HL-60 (cell line): Measurements from ENCODE around the gene TRAF5.

Source experiments
- REST ChIP-seq: IDR thresholded peaks from 2 replicates; pipeline ENCODE4 v1.6.1; 2012; ENCODE audit warnings: low read depth; ENCODE audit not compliant: insufficient replicate concordance
- TF ChIP-seq, protein P1 (sequence below): IDR thresholded peaks from one replicate; pipeline ENCODE4 v1.5.1; 2011; ENCODE audit warnings: low read length, control low read depth, inconsistent platforms; ENCODE audit not compliant: insufficient read depth

DNA sequence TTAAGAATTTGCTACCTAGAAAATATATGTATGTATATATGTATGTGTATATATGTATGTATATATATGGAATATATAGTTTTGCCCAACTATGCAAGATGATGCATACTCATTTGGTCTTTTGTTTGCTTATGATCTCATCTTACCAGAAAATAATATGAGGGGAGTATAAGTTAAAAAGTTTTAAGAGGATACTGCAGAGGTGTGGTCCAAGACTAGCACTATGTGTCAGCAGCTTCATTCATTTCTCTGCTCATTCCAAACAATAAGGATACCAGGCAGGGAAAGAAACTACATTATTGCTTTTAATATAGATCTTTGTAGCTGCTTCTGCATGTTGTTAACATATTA, 44.6 kb upstream of the TRAF5 start:
- TF ChIP-seq, protein P1, sequence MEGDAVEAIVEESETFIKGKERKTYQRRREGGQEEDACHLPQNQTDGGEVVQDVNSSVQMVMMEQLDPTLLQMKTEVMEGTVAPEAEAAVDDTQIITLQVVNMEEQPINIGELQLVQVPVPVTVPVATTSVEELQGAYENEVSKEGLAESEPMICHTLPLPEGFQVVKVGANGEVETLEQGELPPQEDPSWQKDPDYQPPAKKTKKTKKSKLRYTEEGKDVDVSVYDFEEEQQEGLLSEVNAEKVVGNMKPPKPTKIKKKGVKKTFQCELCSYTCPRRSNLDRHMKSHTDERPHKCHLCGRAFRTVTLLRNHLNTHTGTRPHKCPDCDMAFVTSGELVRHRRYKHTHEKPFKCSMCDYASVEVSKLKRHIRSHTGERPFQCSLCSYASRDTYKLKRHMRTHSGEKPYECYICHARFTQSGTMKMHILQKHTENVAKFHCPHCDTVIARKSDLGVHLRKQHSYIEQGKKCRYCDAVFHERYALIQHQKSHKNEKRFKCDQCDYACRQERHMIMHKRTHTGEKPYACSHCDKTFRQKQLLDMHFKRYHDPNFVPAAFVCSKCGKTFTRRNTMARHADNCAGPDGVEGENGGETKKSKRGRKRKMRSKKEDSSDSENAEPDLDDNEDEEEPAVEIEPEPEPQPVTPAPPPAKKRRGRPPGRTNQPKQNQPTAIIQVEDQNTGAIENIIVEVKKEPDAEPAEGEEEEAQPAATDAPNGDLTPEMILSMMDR = no peak
- no peak for TF ChIP-seq REST
